Endothelial cell of umbilical vein (primary cell): ENCODE data around the gene USP6.

ENCODE experiments used
- EZH2 ChIP-seq: IDR thresholded peaks from 2 replicates; pipeline ENCODE4 v1.6.1; 2012; ENCODE audit warnings: borderline replicate concordance, low read depth, mild to moderate bottlenecking, moderate library complexity, low read length, inconsistent platforms; ENCODE audit not compliant: severe bottlenecking
- MAX ChIP-seq: IDR thresholded peaks from 2 replicates; pipeline ENCODE4 v1.6.1; 2011; ENCODE audit not compliant: insufficient read depth, insufficient read length
- TF ChIP-seq, protein P1 (sequence below), 2 donors: IDR thresholded peaks; 1 replicate in 1 of 2; 2 replicates in 1 of 2; pipeline ENCODE4 v1.5.1; 2011; ENCODE audit warnings: low read length in 2 of 2, mild to moderate bottlenecking in 2 of 2, moderate library complexity in 2 of 2, control low read depth in 1 of 2, inconsistent platforms in 1 of 2, low read depth in 1 of 2; ENCODE audit not compliant: insufficient read depth in 1 of 2; ENCODE audit errors: extremely low read depth in 1 of 2

- TF ChIP-seq, protein P1, sequence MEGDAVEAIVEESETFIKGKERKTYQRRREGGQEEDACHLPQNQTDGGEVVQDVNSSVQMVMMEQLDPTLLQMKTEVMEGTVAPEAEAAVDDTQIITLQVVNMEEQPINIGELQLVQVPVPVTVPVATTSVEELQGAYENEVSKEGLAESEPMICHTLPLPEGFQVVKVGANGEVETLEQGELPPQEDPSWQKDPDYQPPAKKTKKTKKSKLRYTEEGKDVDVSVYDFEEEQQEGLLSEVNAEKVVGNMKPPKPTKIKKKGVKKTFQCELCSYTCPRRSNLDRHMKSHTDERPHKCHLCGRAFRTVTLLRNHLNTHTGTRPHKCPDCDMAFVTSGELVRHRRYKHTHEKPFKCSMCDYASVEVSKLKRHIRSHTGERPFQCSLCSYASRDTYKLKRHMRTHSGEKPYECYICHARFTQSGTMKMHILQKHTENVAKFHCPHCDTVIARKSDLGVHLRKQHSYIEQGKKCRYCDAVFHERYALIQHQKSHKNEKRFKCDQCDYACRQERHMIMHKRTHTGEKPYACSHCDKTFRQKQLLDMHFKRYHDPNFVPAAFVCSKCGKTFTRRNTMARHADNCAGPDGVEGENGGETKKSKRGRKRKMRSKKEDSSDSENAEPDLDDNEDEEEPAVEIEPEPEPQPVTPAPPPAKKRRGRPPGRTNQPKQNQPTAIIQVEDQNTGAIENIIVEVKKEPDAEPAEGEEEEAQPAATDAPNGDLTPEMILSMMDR (IDR thresholded peaks at IDR 0.05; ENCODE audit: extremely low read depth in 1 of 2, insufficient read depth in 1 of 2, low read depth in 1 of 2, low read length in 2 of 2): no peak
- TF ChIP-seq MAX (no peak), EZH2 (no peak)
Measured at GRCh38 chr17:5121186-5121841, 5.5 kb downstream of the USP6 start.
